Memory B cell (primary cell): Measurements from ENCODE around the gene NOP16.
A peak's percentile ranks its signal among the peaks of the same experiment; 100 is the strongest.

Experiments
- ATAC-seq: fragments of 150-1000 bp; cut with Tn5 transposase; 2 replicates; pipeline ENCODE4 v1.10.0; 2021; ENCODE audit warnings: low read depth, mild to moderate bottlenecking, moderate library complexity
- DNase-seq, 2 donors: peaks; one replicate each; pipeline ENCODE4 v3.0.0; 2022; ENCODE audit warnings: low spot score in 2 of 2
- H3K27ac Mint-ChIP-seq: one replicate; pipeline ENCODE4 v1.8.0; 2022; ENCODE audit warnings: mild to moderate bottlenecking, moderate library complexity, mixed read lengths
- H3K27me3 Mint-ChIP-seq: one replicate; pipeline ENCODE4 v1.8.0; 2022; ENCODE audit warnings: mixed read lengths
- H3K36me3 Mint-ChIP-seq: one replicate; pipeline ENCODE4 v1.8.0; 2022; ENCODE audit warnings: mild to moderate bottlenecking, mixed read lengths
- H3K4me1 Mint-ChIP-seq: one replicate; pipeline ENCODE4 v1.8.0; 2022; ENCODE audit warnings: mixed read lengths
- H3K4me3 Mint-ChIP-seq: one replicate; pipeline ENCODE4 v1.8.0; 2022; ENCODE audit warnings: mild to moderate bottlenecking, moderate library complexity, mixed read lengths
- H3K9me3 Mint-ChIP-seq: one replicate; pipeline ENCODE4 v1.8.0; 2022; ENCODE audit warnings: mixed read lengths

The NOP16 gene

DNA sequence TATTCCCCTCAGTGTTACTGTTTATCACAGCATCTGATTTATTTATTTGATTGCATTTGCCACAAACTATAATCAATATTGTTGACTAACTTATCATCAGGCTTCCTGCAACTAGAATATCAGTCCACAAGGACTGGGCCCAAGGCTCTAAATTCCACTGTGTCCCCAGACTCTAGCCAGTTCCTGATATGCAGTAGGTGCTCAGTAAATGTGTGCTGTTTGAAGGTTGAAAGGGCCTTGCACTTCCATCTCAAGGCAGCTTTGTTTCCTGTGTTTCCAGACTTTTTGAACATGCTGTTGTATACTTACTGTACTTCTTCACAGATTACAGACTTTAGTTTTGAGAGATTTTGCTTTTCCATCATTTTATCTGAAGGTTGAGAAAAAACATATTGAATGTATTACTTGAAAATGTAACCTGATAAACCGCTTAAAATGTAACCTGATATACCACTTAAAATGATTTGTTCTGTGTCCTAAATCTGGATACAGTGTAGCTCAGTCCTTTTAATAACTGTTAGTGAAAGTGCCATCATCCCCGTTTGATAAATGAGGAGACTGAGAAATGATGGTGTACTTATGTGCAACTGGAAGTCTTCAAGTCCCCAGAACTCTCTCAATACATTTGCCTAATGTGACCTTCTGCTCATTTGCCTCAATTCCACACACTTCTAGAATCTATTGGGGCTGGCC lies 45.5 kb downstream of the NOP16 start:
- peaks cover 12% of the 10 kb centered on the region for H3K36me3 Mint-ChIP-seq
- no peak for ATAC-seq
- H3K4me1 Mint-ChIP-seq, result no peaks in the 10 kb centered on the region
- no peak overlapping the region for H3K4me3 Mint-ChIP-seq
- peak overlapping the region; percentile 48 for H3K27ac Mint-ChIP-seq
- DNase-seq, result no peak
- no peaks in the 10 kb centered on the region for H3K27me3 Mint-ChIP-seq
- no peaks in the 10 kb centered on the region for H3K9me3 Mint-ChIP-seq

DNA sequence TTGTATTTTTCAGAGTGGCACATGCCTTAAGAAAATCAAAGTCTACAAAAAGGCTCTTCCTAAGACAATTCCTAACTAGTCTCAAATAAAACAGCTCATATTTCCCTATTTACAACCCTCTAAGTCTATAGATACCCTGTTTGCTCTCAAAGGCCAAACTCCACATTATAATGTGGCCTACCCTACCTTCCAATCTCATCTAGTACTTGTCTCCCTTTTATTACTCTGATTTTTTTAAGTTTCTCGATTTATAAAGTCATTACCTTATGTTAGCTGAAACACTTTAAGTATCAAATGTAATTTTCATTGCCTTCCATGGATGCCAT lies 46.3 kb downstream of the NOP16 start:
- no peaks in the 10 kb centered on the region for H3K9me3 Mint-ChIP-seq
- no peak overlapping the region for H3K27ac Mint-ChIP-seq
- no peaks in the 10 kb centered on the region for H3K27me3 Mint-ChIP-seq
- H3K4me3 Mint-ChIP-seq, result no peak overlapping the region
- no peaks in the 10 kb centered on the region for H3K4me1 Mint-ChIP-seq
- no peak for DNase-seq
- H3K36me3 Mint-ChIP-seq, result peaks cover 17% of the 10 kb centered on the region
- no peak for ATAC-seq

DNA sequence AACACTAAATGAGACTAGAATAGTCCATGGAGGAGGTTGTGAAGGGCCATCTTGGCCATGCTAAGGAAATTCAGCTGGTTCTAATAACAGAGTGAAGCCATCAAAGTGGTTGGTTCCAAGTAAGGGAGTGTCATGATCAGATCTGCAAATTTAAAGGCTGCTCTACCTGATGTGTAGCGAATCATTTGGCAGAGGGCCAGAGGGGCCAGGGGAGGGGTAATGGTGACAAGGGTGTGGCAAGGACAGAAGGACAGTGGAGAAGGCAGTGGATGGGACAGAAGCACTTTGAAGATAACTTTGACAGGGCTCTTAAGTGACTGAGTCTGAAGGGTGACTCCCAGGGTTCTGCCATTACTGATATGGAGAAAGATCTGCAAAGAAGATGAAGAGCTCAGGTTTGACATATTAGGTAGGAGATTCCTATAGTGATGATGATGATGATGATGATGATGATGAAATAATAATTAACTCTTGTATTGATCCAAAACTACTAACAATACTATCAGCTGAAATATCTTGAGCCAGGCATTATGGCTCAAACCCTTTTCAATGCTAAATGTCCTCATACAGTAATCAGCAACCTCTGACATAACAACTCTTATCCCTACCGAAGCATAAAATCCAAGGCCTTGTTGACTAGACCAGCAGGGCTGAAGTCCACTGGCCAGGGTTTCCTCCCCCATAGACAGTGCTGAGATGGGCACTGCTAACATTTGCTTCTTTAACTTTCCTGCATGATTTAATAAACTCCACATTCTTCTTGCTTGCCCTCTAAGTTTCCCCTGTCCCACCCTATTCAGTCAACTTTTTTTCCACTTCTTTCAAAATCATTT lies 46.9 kb downstream of the NOP16 start:
- Mint-ChIP-seq H3K4me3 (no peak overlapping the region), H3K9me3 (no peaks in the 10 kb centered on the region), H3K36me3 (peaks cover 23% of the 10 kb centered on the region), H3K27ac (peak overlapping the region; percentile 54), H3K27me3 (no peaks in the 10 kb centered on the region), H3K4me1 (no peaks in the 10 kb centered on the region)
- no peak for ATAC-seq
- DNase-seq, result no peak

DNA sequence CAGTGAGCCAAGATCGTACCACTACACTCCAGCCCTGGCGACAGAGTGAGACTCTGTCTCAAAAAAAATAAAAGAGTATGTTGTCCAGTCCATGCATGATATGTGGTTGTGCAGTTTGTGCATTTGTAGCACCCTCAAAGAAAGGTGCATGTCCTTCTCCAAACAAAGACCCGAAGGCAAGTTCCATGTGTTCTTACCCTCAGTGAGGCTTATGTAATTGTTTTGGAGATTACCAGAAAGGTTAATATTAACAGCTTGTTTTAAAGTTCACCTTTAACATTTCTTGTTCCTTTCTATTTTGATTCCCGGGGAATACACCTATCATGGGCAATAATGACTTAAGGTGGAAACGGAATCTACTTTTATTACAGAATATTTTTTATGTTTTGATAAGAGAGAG lies 49.1 kb downstream of the NOP16 start:
- H3K27ac Mint-ChIP-seq, result no peak overlapping the region
- ATAC-seq, result no peak

DNA sequence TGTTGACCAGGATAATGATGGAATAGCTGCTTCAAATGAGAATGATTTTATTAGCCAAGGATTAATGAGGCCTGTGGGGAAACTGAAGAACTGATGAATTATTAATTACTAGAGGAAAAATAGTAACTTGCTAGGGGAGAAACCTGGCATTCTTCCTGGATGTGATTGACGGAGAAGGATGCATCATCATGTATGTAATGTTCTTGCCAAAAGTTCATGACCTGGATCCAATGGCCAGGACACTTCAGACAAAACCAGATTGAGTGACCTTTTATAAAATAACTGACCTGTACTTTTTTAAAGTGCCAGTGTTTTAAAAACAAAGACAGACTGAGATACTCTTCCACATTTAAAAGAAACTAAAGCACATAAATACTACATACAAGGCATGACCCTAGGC lies 50.5 kb downstream of the NOP16 start:
- no peak for ATAC-seq
- no peak for DNase-seq
- no peaks in the 10 kb centered on the region for H3K4me1 Mint-ChIP-seq
- H3K27me3 Mint-ChIP-seq, result no peaks in the 10 kb centered on the region
- H3K4me3 Mint-ChIP-seq, result no peak overlapping the region
- peaks cover 33% of the 10 kb centered on the region for H3K36me3 Mint-ChIP-seq
- peak overlapping the region; percentile 72 for H3K27ac Mint-ChIP-seq
- H3K9me3 Mint-ChIP-seq, result peaks cover 5% of the 10 kb centered on the region

More for the DNA sequence above, 49.1 kb downstream of the NOP16 start:
- H3K36me3 Mint-ChIP-seq, result peaks cover 26% of the 10 kb centered on the region
- H3K4me3 Mint-ChIP-seq, result no peak overlapping the region
- DNase-seq, result no peak
- H3K27me3 Mint-ChIP-seq, result no peaks in the 10 kb centered on the region
- no peaks in the 10 kb centered on the region for H3K4me1 Mint-ChIP-seq
- no peaks in the 10 kb centered on the region for H3K9me3 Mint-ChIP-seq

DNA sequence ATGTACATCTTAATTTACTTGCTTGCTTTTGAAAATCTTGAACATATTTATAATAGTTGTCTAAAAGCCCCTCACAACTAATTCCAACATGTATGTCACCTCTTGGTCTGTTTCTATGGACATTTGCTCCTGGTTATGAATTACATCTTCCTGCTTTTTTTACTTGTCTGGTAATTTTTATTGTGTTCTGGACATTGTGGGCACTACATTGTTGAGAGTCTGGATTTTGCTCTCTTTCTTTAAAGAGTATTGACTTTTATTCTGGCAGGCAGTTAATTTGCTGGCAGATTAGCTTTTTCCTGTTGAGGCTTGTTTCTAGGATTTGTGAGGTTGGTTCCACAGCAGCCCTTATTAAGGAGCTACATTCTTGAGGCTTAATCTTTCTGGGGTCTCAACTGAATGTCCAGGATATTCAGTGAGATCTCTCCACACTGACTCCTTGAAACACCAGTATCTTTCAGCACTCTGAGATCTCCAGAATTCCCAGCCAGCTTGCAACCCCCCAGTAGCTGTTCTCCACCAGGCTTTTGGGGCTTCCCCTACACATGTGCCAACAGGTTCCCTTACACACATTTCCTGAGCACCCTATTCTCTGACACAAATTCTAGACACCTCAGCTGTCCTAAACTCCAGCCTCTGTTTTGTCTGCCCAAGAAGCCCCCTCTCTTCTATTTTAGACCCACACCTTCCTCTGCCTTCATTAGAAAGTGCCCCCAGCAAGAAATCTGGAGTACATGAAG lies 54.2 kb downstream of the NOP16 start:
- Mint-ChIP-seq H3K27me3 (no peaks in the 10 kb centered on the region), H3K9me3 (peaks cover 5% of the 10 kb centered on the region), H3K27ac (peak overlapping the region; percentile 54), H3K4me3 (no peak overlapping the region), H3K36me3 (peaks cover 37% of the 10 kb centered on the region), H3K4me1 (no peaks in the 10 kb centered on the region)
- DNase-seq, result no peak
- no peak for ATAC-seq
